ENCODE measurements around the gene GRK3.
A peak's percentile ranks its signal among the peaks of the same experiment; 100 is the strongest.
"Not testable (repeated sequence)": the region's sequence is repeated elsewhere in the genome, so short reads cannot be mapped to it uniquely, and the experiment has no call there.

The GRK3 gene

DNA sequence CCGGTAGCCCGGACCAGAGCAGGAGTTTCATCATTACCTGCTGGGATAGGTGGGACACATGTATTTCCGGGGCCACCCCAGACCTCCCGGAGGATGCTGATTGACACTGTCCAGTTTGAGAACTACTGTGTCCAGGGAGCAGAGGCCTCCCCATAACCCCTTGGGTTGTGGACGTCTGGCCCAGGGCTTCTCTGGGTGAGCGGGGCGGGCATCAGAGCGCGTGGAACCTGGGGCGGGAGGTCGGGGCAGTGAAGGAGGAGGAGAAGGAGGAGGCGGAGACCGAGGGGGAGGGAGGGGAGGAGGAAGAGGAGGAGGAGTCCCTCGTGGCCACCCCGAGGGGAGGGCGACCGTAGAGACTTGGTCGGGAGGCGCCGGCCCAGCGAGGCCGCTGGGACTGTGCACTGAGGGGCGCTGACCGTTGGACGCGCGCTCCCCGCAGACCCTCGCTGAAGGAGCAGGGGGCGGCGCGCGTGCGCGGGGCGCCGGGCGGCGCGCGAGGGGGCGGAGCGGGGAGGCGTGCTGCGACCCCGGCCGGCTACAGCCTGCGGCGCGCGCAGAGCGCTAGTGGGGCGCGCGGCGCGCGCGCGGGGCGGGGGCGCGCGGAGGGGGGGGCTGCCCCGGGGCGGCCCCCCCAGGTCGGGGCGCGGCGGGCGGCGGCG is at the start of gene GRK3:
GRK3 (plus strand) TSS at position 356 of the 659 bp plus-strand sequence. CDS start 366 bp downstream, outside the sequence.
- H3K4me3 ChIP-seq (ENCODE audit: low read depth, low read length): peak within 1 kb of the TSS; percentile 97
- TF ChIP-seq, protein P1, sequence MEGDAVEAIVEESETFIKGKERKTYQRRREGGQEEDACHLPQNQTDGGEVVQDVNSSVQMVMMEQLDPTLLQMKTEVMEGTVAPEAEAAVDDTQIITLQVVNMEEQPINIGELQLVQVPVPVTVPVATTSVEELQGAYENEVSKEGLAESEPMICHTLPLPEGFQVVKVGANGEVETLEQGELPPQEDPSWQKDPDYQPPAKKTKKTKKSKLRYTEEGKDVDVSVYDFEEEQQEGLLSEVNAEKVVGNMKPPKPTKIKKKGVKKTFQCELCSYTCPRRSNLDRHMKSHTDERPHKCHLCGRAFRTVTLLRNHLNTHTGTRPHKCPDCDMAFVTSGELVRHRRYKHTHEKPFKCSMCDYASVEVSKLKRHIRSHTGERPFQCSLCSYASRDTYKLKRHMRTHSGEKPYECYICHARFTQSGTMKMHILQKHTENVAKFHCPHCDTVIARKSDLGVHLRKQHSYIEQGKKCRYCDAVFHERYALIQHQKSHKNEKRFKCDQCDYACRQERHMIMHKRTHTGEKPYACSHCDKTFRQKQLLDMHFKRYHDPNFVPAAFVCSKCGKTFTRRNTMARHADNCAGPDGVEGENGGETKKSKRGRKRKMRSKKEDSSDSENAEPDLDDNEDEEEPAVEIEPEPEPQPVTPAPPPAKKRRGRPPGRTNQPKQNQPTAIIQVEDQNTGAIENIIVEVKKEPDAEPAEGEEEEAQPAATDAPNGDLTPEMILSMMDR (IDR thresholded peaks at IDR 0.05; ENCODE audit: borderline replicate concordance, insufficient read depth, low read depth, low read length): no peak

- H3K4me3 ChIP-seq (ENCODE audit: low read depth, low read length): no peak overlapping the region
- TF ChIP-seq, protein P1 (IDR thresholded peaks at IDR 0.05; ENCODE audit: borderline replicate concordance, insufficient read depth, low read depth, low read length): no peak
Observed at GRCh38 chr22:25518000-25518663, 46.3 kb upstream of the GRK3 start.

DNA sequence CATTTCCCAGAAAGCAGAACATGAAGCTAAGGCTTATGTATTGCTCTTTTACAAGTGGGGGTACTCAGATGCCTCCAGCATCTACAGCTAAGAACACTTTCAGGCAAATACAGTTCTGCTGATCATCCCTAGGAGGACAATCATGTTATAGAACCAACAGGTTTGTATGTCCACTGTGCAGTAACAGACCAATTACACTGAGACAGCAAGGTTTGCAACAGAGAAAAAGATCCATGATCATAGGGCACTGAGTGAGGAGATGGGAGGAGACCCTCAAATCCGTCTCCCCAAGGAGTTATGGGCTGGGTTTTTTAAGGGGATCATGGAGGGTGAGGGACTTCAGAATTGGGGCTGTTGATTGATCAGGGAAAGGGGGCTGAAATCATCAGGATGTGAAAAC is 39.1 kb upstream of the GRK3 start:
- H3K4me3 ChIP-seq (ENCODE audit: low read depth, low read length): no peak overlapping the region
- TF ChIP-seq, protein P1 (IDR thresholded peaks at IDR 0.05; ENCODE audit: borderline replicate concordance, insufficient read depth, low read depth, low read length): no peak

- H3K4me3 ChIP-seq (ENCODE audit: low read depth, low read length): not testable (repeated sequence)
Observed at GRCh38 chr22:25525804-25526584, 38.5 kb upstream of the GRK3 start.

GRCh38 chr22:25527016-25527415 is 37.5 kb upstream of the GRK3 start:
- not testable (repeated sequence) for H3K4me3 ChIP-seq (ENCODE audit: low read depth, low read length)

DNA sequence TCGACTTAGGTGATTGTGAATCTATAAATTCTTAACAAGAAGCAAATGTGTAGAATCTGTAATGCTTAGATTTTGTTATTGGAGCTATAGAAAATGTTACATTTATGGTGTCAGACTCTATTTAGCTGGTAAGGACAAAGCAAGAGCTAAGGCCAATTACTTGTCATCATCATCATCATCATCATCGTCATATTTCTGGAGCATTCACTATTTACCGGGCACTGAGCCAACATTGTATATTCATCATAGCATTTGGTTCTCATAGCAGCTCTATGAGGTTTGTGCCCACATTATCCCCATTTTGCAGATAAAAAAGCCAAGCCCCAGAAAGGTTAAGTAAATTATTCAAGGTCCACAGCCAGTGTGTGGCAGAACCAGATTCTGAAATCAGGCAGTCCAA is 36.4 kb upstream of the GRK3 start:
- not testable (repeated sequence) for H3K4me3 ChIP-seq (ENCODE audit: low read depth, low read length)

DNA sequence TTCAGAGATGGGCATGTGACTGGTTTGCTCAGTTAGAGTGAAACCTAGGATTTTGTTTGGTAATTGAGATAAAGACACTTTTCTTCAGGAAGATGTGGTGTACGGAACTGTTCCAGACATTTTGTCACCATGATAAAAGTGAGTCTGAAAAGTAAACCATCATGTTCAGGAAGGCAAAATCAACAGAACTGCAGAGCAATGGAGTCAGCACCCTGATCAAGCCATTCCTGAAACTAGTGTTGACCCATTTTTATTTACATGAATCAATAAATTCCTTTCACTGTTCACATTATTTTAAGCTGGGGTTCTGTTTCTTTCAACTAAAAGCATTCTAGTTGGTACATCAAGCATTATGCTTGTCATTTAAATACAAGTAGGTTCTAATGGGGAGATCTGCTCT is 35.4 kb upstream of the GRK3 start:
- not testable (repeated sequence) for H3K4me3 ChIP-seq (ENCODE audit: low read depth, low read length)

- H3K4me3 ChIP-seq (ENCODE audit: low read depth, low read length): not testable (repeated sequence)
Observed at GRCh38 chr22:25529541-25530137, 34.8 kb upstream of the GRK3 start.

DNA sequence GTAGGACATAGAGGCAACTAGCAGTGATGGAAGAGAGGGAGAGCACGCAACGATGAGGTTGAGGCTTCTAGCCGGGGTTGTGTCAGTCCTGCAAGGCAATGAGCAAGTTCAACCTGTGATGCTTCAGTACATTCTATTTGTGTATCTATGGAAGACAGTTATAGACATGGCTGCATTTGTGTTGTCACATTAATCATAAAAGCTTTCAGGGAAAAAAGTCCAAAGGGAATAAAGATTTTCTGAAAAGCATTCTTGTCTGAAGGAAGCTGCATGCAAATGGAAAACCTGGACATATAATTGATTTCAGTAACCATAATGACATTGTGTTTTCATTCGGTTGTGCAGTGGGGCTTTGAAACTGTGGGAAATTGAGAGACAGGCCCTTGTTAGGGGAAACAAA is 32.8 kb upstream of the GRK3 start:
- not testable (repeated sequence) for H3K4me3 ChIP-seq (ENCODE audit: low read depth, low read length)

DNA sequence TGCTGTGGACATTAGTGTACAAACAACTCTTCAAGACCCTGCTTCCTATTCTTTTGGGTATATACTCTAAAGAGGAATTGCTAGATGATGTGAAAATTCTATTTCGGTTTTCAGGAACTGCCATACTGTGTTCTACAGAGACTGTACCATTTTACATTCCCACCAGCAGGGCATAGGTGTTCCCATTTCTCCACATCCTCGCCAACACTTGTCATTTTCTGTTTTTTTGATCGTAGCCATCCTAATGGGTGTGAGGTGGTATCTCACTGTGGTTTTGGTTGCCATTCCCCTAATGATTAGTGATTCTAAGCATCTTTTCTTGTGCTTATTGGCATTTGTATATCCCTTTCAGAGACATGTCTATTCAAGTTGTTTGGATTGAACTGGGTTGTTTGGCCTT is 29.8 kb upstream of the GRK3 start:
- TF ChIP-seq, protein P1 (IDR thresholded peaks at IDR 0.05; ENCODE audit: borderline replicate concordance, insufficient read depth, low read depth, low read length): no peak
- no peak overlapping the region for H3K4me3 ChIP-seq (ENCODE audit: low read depth, low read length)

Data from GM12875 (cell line).